Common myeloid progenitor, CD34-positive (primary cell): ENCODE results near the gene FBXO15.

Experiments used
- CTCF ChIA-PET: fragments of 350-600 bp; sonication (Branson Sonifier 250); formaldehyde crosslinking; loops from one replicate; lab custom pipeline; 2021; ENCODE audit warnings: antibody characterized with exemption; lab: Charles Lee
- POLR2A ChIA-PET: fragments of 350-600 bp; sonication (Branson Sonifier 250); formaldehyde crosslinking; loops from one replicate; lab custom pipeline; 2021; ENCODE audit warnings: antibody characterized with exemption; lab: Charles Lee
- DNase-seq, 3 donors: peaks; one replicate each; pipeline versions ENCODE4 v3.0.0 to v3.0.0-alpha.2; 2013
- H3K27ac ChIP-seq, 2 experiments: 1 replicate in 1 of 2; 2 replicates in 1 of 2; pipeline ENCODE4 v1.7.0; 2013; ENCODE audit warnings: inconsistent platforms in 2 of 2, low read length in 2 of 2, mild to moderate bottlenecking in 2 of 2, low read depth in 1 of 2, moderate library complexity in 1 of 2; ENCODE audit not compliant: severe bottlenecking in 2 of 2, insufficient read depth in 1 of 2, poor library complexity in 1 of 2
- H3K27me3 ChIP-seq, 5 experiments: replicated peaks in 2 of 5; 1 replicate in 3 of 5; 2 replicates in 2 of 5; pipeline versions ENCODE4 v1.6.1 to v1.7.0; 2013; ENCODE audit warnings: low read length in 4 of 5, mild to moderate bottlenecking in 2 of 5, moderate library complexity in 2 of 5, inconsistent platforms in 1 of 5; ENCODE audit not compliant: insufficient read depth in 5 of 5, control insufficient read depth in 4 of 5
- H3K36me3 ChIP-seq, 4 experiments: 1 replicate in 2 of 4; 2 replicates in 2 of 4; pipeline versions ENCODE4 v1.6.1 to v1.7.0; 2013; ENCODE audit warnings: low read length in 3 of 4, control low read depth in 1 of 4, mild to moderate bottlenecking in 1 of 4; ENCODE audit not compliant: control insufficient read depth in 4 of 4, insufficient read depth in 4 of 4
- H3K4me1 ChIP-seq, 4 experiments: 1 replicate in 3 of 4; 2 replicates in 1 of 4; pipeline versions ENCODE4 v1.6.1 to v1.7.1; 2013; ENCODE audit warnings: low read length in 3 of 4, mild to moderate bottlenecking in 3 of 4, control low read depth in 1 of 4, inconsistent platforms in 1 of 4, moderate library complexity in 1 of 4; ENCODE audit not compliant: control insufficient read depth in 4 of 4, insufficient read depth in 4 of 4; ENCODE audit errors: control extremely low read depth in 1 of 4
- H3K4me3 ChIP-seq, 7 experiments: 1 replicate in 4 of 7; 2 replicates in 3 of 7; pipeline versions ENCODE4 v1.5.1 to v1.7.0; 2013; ENCODE audit warnings: mild to moderate bottlenecking in 7 of 7, low read length in 6 of 7, moderate library complexity in 6 of 7, inconsistent platforms in 2 of 7, low read depth in 2 of 7, control low read depth in 1 of 7; ENCODE audit not compliant: insufficient read depth in 4 of 7, control insufficient read depth in 1 of 7; ENCODE audit errors: extremely low read depth in 1 of 7
- H3K9me3 ChIP-seq, 5 experiments: 1 replicate in 4 of 5; 2 replicates in 1 of 5; pipeline versions ENCODE4 v1.6.1 to v1.7.1; 2013; ENCODE audit warnings: low read length in 4 of 5, mild to moderate bottlenecking in 2 of 5, inconsistent platforms in 1 of 5, low read depth in 1 of 5, moderate library complexity in 1 of 5; ENCODE audit not compliant: control insufficient read depth in 4 of 5, insufficient read depth in 2 of 5; ENCODE audit errors: control extremely low read depth in 1 of 5
- WGBS: methylation state at CpG from one replicate; pipeline ENCODE4 v1.1.5; 2013; ENCODE audit not compliant: insufficient coverage; 5-methylcytosine and 5-hydroxymethylcytosine counted together

Gene FBXO15

DNA sequence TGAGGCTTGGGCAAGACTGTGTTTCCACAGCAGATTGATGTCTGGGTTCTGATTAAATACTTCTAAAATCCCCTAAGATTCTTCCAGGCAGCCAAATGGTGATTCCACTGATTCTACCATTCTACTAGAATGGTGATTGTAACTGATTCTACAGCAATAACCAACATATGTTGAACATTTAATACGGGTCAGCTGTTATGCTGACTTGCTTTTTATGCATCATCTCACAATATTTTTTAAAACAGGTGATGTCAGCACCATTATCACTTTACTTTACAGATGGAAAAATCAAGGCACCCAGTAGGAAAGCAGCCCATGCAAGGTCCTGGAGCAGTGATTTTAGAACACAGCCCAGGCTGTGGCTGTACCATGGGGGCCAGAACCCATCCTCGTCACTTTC is 38.2 kb upstream of the FBXO15 start:
- Histone ChIP-seq H3K27ac (no peak overlapping the region), H3K27me3 (peaks cover 0 to 3% (median 0%) of the 10 kb centered on the region in 5 experiments), H3K4me3 (no peak overlapping the region), H3K4me1 (no peaks in the 10 kb centered on the region), H3K36me3 (no peaks in the 10 kb centered on the region), H3K9me3 (no peaks in the 10 kb centered on the region)
- WGBS: no CpG with 5 or more reads among the region's 2 CpGs
- DNase-seq: no peak
- ChIA-PET POLR2A (no interaction called here), CTCF (no interaction called here)

DNA sequence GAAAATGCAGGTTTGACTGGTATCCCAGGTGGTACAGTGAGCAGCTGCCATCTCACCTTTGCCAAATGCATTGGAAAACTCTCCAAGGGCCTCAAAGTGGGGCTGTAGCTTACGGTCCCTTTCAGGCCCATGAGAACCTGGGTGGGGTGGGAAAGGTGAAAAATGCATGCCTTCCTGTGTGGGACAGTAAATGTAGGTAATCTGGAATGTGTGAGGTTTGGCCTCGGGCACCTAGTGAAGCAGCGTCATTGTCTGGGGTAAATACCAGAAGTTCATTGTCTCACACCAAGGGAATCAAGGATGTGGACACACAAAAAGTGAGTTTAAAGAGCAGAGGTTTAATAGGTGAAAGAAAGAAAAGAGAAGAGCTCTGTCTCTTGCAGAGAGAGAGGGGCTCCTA is 37.2 kb upstream of the FBXO15 start:
- no peak for DNase-seq
- Histone ChIP-seq H3K36me3 (no peaks in the 10 kb centered on the region), H3K4me1 (no peaks in the 10 kb centered on the region), H3K4me3 (no peak overlapping the region), H3K9me3 (no peaks in the 10 kb centered on the region), H3K27me3 (peaks cover 0 to 3% (median 0%) of the 10 kb centered on the region in 5 experiments), H3K27ac (no peak overlapping the region)
- ChIA-PET CTCF (interaction anchor here (0.6 kb wide), 1 partner anchor 203 kb away, joined by 3 read pairs; no protein-coding TSS in a partner anchor), POLR2A (no interaction called here)
- 100% methylated on average over 3 of the region's 3 CpGs for WGBS

DNA sequence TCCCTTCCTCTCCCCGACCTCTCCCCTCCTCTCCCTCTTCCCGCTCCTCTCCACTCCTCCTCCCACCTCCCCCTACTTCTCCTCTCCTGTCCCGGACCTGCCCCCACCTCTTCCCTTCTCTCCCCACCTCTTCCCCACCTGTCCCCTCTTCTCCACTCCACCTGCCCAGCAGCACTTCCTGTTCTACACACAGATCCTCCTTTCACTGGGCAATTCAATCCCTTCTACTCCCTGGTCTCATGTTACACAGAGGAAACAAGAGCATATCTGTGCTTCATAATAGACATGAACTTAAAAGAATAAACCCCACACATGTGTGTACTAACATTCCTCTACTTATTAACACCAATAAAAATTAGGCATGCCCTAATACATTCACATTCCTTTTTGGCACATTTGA is 35.5 kb upstream of the FBXO15 start:
- Histone ChIP-seq H3K4me3 (no peak overlapping the region), H3K4me1 (no peaks in the 10 kb centered on the region), H3K36me3 (no peaks in the 10 kb centered on the region), H3K9me3 (no peaks in the 10 kb centered on the region), H3K27ac (no peak overlapping the region), H3K27me3 (peaks cover 0 to 3% (median 0%) of the 10 kb centered on the region in 5 experiments)
- POLR2A ChIA-PET: no interaction called here
- DNase-seq: no peak
- 59% methylated on average over 2 of the region's 3 CpGs for WGBS
- CTCF ChIA-PET: no interaction called here

DNA sequence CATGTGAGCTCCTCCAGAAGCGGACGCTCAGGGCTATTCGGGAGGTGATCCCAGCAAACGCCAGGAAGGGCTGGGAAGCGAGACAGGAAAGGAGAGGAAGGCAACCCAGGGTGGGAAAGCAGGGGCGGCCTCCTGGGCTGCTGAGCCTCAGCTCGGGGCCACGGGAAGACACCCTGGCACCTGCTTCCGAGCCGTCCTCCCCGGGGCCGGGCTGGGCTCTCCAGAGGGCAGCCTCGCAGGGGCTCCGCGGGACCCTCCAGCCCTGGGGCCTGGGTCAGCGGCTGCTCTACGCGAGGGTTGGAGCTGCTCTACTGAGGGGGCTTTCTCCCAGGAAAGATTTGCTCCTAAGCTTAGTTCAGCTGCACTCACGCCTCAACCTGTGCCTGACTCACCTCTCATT is 34.7 kb upstream of the FBXO15 start:
- CTCF ChIA-PET: no interaction called here

DNA sequence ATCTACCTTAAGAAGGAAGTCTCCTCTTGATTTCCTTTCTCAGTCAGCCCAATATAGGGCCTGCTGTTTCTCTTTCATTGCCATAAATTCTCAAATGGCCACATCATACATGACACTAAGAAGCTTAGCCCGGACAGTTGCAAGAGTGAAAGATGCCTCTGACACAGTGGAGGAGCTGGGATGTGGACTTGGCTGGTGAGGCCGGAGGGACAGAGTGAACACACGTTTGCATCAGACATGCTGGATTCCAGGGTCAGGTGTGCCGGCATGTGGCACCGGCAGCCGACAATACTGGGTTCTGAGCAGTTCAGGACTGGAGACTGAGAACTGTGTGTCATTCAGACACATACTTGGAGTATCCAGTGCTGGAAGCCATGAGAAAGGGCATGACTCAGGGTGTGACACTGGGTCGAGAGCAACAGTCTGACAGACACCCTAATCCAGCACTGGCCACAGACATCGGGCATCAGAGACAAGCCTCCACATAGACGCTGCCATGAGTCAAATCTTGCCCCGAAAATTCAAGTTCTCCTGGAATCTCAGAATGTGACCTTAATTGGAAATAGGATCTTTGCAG is 32.1 kb upstream of the FBXO15 start:
- POLR2A ChIA-PET: no interaction called here
- WGBS: 97% methylated on average over 6 of the region's 10 CpGs
- CTCF ChIA-PET: interaction anchor here (1.9 to 2.4 kb wide), 2 partner anchors 10 to 18 kb away, joined by 5 to 7 read pairs; no protein-coding TSS in a partner anchor

More for the DNA sequence above, 34.7 kb upstream of the FBXO15 start:
- Histone ChIP-seq H3K4me1 (no peaks in the 10 kb centered on the region), H3K9me3 (no peaks in the 10 kb centered on the region), H3K27me3 (peaks cover 0 to 3% (median 0%) of the 10 kb centered on the region in 5 experiments), H3K27ac (no peak overlapping the region), H3K36me3 (no peaks in the 10 kb centered on the region), H3K4me3 (no peak overlapping the region)
- DNase-seq: no peak
- WGBS: 98% methylated on average over 18 of the region's 19 CpGs
- POLR2A ChIA-PET: no interaction called here

DNA sequence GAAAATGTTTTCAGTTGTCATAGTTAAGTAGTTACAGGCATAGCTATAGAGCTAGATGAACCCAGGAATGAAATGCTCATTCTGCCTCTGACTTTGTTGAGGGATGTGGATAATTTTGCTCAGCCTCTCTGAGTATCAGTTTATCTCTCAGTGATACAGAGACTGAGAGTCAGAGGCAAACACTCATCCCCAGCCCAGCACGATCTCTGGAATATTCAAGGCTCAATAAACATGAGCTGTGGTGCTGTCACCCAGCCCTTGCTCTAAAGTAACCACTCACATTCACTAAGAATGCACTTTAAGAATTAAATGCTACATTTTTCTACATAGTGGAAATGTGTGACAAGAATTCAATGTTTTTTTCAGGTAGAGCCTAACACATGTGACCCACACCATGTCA is 31.2 kb upstream of the FBXO15 start:
- Histone ChIP-seq H3K4me3 (no peak overlapping the region), H3K27ac (no peak overlapping the region), H3K4me1 (no peaks in the 10 kb centered on the region), H3K36me3 (no peaks in the 10 kb centered on the region), H3K9me3 (no peaks in the 10 kb centered on the region), H3K27me3 (peaks cover 0 to 6% (median 3%) of the 10 kb centered on the region in 5 experiments)
- ChIA-PET CTCF (interaction anchor here (1.6 to 2.4 kb wide), 3 partner anchors 11 to 19 kb away, joined by 4 to 7 read pairs (median 5); no protein-coding TSS in a partner anchor), POLR2A (no interaction called here)
- no peak for DNase-seq
- 100% methylated on average over 1 of the region's 1 CpG for WGBS

More for the DNA sequence above, 32.1 kb upstream of the FBXO15 start:
- no peak overlapping the region for H3K27ac ChIP-seq
- H3K36me3 ChIP-seq: no peaks in the 10 kb centered on the region
- H3K4me3 ChIP-seq: no peak overlapping the region
- H3K27me3 ChIP-seq: peaks cover 0 to 6% (median 3%) of the 10 kb centered on the region in 5 experiments
- DNase-seq: no peak
- no peaks in the 10 kb centered on the region for H3K4me1 ChIP-seq
- no peaks in the 10 kb centered on the region for H3K9me3 ChIP-seq

DNA sequence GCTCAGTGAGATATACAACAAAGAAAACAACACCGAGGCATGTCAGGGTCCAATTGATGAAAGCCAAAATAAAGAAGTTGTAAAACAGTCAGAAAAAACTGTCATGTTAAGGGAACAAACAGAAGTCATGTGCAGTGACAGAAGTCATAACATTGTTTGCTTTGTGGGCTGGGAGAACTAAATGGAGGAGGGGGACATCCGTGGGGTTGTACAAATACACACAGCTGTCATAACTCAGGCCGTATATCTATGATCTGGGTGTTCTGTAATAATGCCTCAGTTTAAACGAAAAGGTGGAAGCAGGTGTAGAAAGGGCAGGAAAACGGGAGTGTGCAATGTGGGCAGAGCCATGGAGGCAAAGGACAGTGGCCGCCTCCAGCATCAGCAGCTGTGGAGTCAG is 28.0 kb upstream of the FBXO15 start:
- Histone ChIP-seq H3K9me3 (no peaks in the 10 kb centered on the region), H3K4me1 (no peaks in the 10 kb centered on the region), H3K4me3 (no peak overlapping the region), H3K36me3 (no peaks in the 10 kb centered on the region), H3K27me3 (peaks cover 0 to 13% (median 4%) of the 10 kb centered on the region in 5 experiments), H3K27ac (no peak overlapping the region)
- no peak for DNase-seq
- ChIA-PET CTCF (interaction anchor here (1.3 kb wide), 1 partner anchor 16 kb away, joined by 3 read pairs; no protein-coding TSS in a partner anchor), POLR2A (no interaction called here)
- 67% methylated on average over 5 of the region's 6 CpGs for WGBS
